Cardiac fibroblast (primary cell): Measurements from ENCODE around the gene AMT.
A peak's percentile ranks its signal among the peaks of the same experiment; 100 is the strongest.

Experiments
- DNase-seq, 2 donors: peaks; one replicate each; pipeline versions ENCODE4 v3.0.0 to v3.0.0-alpha.2; 2010; ENCODE audit warnings: low read depth in 2 of 2
- H3K4me3 ChIP-seq, 2 donors: replicated peaks in 1 of 2; 1 replicate in 1 of 2; 2 replicates in 1 of 2; pipeline ENCODE4 v1.5.1; 2011; ENCODE audit warnings: low read depth in 2 of 2, low read length in 2 of 2, mild to moderate bottlenecking in 2 of 2, moderate library complexity in 1 of 2
- CTCF ChIP-seq: IDR thresholded peaks from one replicate; pipeline ENCODE4 v1.5.1; 2011; ENCODE audit warnings: low read depth, mild to moderate bottlenecking, low read length, inconsistent platforms

AMT gene

GRCh38 chr3:49454898-49455681 is 32.8 kb upstream of the AMT start:
- DNase-seq, result no peak
- no peak for TF ChIP-seq CTCF
- no peak overlapping the region for H3K4me3 ChIP-seq

GRCh38 chr3:49454458-49454857 is 32.2 kb upstream of the AMT start:
- DNase-seq, result peak in 1 of 2 donors; percentile 38
- no peak for TF ChIP-seq CTCF
- no peak overlapping the region for H3K4me3 ChIP-seq

GRCh38 chr3:49453621-49454020 is 31.3 kb upstream of the AMT start:
- DNase-seq, result no peak
- no peak overlapping the region for H3K4me3 ChIP-seq
- TF ChIP-seq CTCF, result no peak

- DNase-seq, result no peak
- no peak overlapping the region for H3K4me3 ChIP-seq
These were observed 23.1 kb upstream of the AMT start for GRCh38 chr3:49445391-49445790.

GRCh38 chr3:49434731-49435130 is 12.5 kb upstream of the AMT start:
- no peak for DNase-seq
- TF ChIP-seq CTCF, result no peak
- no peak overlapping the region for H3K4me3 ChIP-seq

More at GRCh38 chr3:49445391-49445790, 23.1 kb upstream of the AMT start:
- no peak for TF ChIP-seq CTCF

GRCh38 chr3:49428752-49429080 is 6.4 kb upstream of the AMT start:
- peak overlapping the region; percentile 72 to 75 for H3K4me3 ChIP-seq
- no peak for TF ChIP-seq CTCF
- DNase-seq, result no peak

- no peak overlapping the region for H3K4me3 ChIP-seq
- no peak for DNase-seq
- no peak for TF ChIP-seq CTCF
These were observed 5.3 kb upstream of the AMT start for GRCh38 chr3:49427586-49427985.
